OCI-LY1 (cell line): ENCODE results near the gene CTDNEP1.
A peak's percentile ranks its signal among the peaks of the same experiment; 100 is the strongest.

Experiments used
- H2AFZ ChIP-seq: fragments of 200-600 bp; sonication (generic), shearing (Covaris generic); 2 replicates; pipeline ENCODE4 v1.6.0; 2014; ENCODE audit warnings: antibody characterized with exemption, mild to moderate bottlenecking, low read length
- H3F3A ChIP-seq: fragments of 200-600 bp; sonication (generic), shearing (Covaris generic); 2 replicates; pipeline ENCODE4 v1.6.0; 2014; ENCODE audit warnings: mild to moderate bottlenecking, antibody characterized with exemption, low read length, moderate library complexity; ENCODE audit not compliant: insufficient read depth
- H3K27ac ChIP-seq: fragments of 200-600 bp; sonication (generic); 2 replicates; pipeline ENCODE4 v1.5.1; 2014; ENCODE audit warnings: low read length, mixed run types, mild to moderate bottlenecking, low read depth; ENCODE audit not compliant: poor library complexity, severe bottlenecking
- H3K27me3 ChIP-seq: fragments of 200-600 bp; sonication (generic); 2 replicates; pipeline ENCODE4 v1.6.0; 2014; ENCODE audit warnings: antibody characterized with exemption, mild to moderate bottlenecking, low read length, moderate library complexity; ENCODE audit not compliant: insufficient read depth
- H3K36me3 ChIP-seq: fragments of 200-600 bp; sonication (generic); 2 replicates; pipeline ENCODE4 v1.6.1; 2014; ENCODE audit warnings: mild to moderate bottlenecking, antibody characterized with exemption, low read length, moderate library complexity, mixed read lengths; ENCODE audit not compliant: insufficient read depth
- H3K4me1 ChIP-seq: fragments of 200-600 bp; sonication (generic); 2 replicates; pipeline ENCODE4 v1.5.1; 2014; ENCODE audit warnings: mild to moderate bottlenecking, low read length, moderate library complexity; ENCODE audit not compliant: insufficient read depth, severe bottlenecking
- H3K4me2 ChIP-seq: fragments of 200-600 bp; sonication (generic), shearing (Covaris generic); 2 replicates; pipeline ENCODE4 v1.6.1; 2014; ENCODE audit warnings: low read length
- H3K4me3 ChIP-seq: fragments of 200-600 bp; sonication (generic); 2 replicates; pipeline ENCODE4 v1.5.1; 2014; ENCODE audit warnings: low read length, low read depth, mild to moderate bottlenecking, mixed read lengths; ENCODE audit not compliant: poor library complexity, severe bottlenecking
- H3K79me2 ChIP-seq: fragments of 200-600 bp; shearing (Covaris generic); 2 replicates; pipeline ENCODE4 v1.6.1; 2016; ENCODE audit warnings: mixed run types, low read length, mixed read lengths; ENCODE audit not compliant: insufficient read depth
- H3K9ac ChIP-seq: fragments of 200-600 bp; sonication (generic), shearing (Covaris generic); 2 replicates; pipeline ENCODE4 v1.6.1; 2014; ENCODE audit warnings: mild to moderate bottlenecking, low read length, mixed read lengths
- H3K9me2 ChIP-seq: fragments of 200-600 bp; sonication (generic), shearing (Covaris generic); 2 replicates; pipeline ENCODE4 v1.6.1; 2014; ENCODE audit warnings: low read depth, mild to moderate bottlenecking, low read length, mixed read lengths
- H3K9me3 ChIP-seq: fragments of 200-600 bp; shearing (Covaris generic); 2 replicates; pipeline ENCODE4 v1.6.1; 2014; ENCODE audit warnings: low read length, mixed read lengths
- H4K20me1 ChIP-seq: fragments of 200-600 bp; sonication (generic), shearing (Covaris generic); 2 replicates; pipeline ENCODE4 v1.6.0; 2016; ENCODE audit warnings: mild to moderate bottlenecking, low read length; ENCODE audit not compliant: insufficient read depth
- EZH2 ChIP-seq: fragments of 200-600 bp; sonication (generic), shearing (Covaris generic); IDR thresholded peaks from 2 replicates; pipeline ENCODE4 v1.8.0; 2017; ENCODE audit warnings: borderline replicate concordance, mixed run types, mild to moderate bottlenecking, antibody characterized with exemption, low read length, moderate library complexity, mixed read lengths
- TF ChIP-seq, protein P1 (sequence below): fragments of 200-600 bp; sonication (generic), shearing (Covaris generic); IDR thresholded peaks from 2 replicates; pipeline ENCODE4 v1.5.1; 2017; ENCODE audit warnings: mild to moderate bottlenecking, antibody characterized with exemption, low read length, moderate library complexity, mixed read lengths

Gene CTDNEP1

DNA sequence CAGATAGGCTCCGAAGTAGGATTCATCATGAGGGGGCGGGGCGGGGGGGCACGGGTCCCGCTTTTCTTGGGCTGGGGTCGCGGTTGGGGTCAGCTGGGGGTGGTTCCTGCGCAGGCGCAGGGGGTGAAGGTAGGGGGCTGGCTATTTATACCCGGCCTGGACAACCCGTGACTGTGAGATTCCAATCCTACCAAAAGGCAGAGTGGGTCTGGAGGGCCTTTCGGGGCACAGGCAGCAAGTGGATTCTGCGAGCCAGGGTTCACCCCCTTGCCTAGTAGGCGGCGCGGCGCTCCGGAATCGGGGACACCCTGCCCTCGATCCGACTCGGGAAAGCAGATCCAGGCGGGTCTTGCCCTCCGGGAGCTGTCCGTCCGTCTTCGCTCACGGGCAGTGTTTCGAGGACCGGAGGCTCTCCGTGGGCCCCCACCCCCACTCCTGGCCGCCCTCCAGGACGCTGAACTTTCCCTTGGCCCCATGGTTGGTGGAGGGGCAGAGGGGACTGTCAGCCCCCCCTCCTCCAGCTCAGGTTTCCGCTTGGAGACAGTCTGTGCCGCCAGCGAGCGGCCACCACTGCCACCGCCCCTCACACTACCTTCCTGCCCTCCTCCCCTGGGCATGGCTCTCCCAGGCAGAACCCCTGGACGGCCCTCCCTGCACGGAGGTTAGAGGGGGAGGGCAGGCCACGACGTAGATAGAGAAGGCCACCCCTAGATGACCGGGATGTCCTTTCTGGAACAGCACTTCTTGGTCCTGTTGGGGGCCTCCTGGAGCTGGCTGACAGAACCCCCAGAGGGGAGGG lies 30.6 kb upstream of the CTDNEP1 start:
- TF ChIP-seq EZH2, result no peak
- TF ChIP-seq, protein P1, sequence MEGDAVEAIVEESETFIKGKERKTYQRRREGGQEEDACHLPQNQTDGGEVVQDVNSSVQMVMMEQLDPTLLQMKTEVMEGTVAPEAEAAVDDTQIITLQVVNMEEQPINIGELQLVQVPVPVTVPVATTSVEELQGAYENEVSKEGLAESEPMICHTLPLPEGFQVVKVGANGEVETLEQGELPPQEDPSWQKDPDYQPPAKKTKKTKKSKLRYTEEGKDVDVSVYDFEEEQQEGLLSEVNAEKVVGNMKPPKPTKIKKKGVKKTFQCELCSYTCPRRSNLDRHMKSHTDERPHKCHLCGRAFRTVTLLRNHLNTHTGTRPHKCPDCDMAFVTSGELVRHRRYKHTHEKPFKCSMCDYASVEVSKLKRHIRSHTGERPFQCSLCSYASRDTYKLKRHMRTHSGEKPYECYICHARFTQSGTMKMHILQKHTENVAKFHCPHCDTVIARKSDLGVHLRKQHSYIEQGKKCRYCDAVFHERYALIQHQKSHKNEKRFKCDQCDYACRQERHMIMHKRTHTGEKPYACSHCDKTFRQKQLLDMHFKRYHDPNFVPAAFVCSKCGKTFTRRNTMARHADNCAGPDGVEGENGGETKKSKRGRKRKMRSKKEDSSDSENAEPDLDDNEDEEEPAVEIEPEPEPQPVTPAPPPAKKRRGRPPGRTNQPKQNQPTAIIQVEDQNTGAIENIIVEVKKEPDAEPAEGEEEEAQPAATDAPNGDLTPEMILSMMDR, result no peak
- no peak overlapping the region for H3K27ac ChIP-seq
- no peaks in the 10 kb centered on the region for H3F3A ChIP-seq
- H3K4me1 ChIP-seq, result peaks cover 15% of the 10 kb centered on the region
- H4K20me1 ChIP-seq, result no peaks in the 10 kb centered on the region
- no peak overlapping the region for H3K9ac ChIP-seq
- H2AFZ ChIP-seq, result no peak overlapping the region
- H3K9me3 ChIP-seq, result no peaks in the 10 kb centered on the region
- H3K36me3 ChIP-seq, result no peaks in the 10 kb centered on the region
- H3K79me2 ChIP-seq, result no peaks in the 10 kb centered on the region
- peak overlapping the region; percentile 53 for H3K4me3 ChIP-seq
- no peaks in the 10 kb centered on the region for H3K9me2 ChIP-seq
- H3K4me2 ChIP-seq, result peak overlapping the region; percentile 80
- 0 out of 2 replicates have a peak, but pooled peaks cover 7% of the 10 kb centered on the region for H3K27me3 ChIP-seq

DNA sequence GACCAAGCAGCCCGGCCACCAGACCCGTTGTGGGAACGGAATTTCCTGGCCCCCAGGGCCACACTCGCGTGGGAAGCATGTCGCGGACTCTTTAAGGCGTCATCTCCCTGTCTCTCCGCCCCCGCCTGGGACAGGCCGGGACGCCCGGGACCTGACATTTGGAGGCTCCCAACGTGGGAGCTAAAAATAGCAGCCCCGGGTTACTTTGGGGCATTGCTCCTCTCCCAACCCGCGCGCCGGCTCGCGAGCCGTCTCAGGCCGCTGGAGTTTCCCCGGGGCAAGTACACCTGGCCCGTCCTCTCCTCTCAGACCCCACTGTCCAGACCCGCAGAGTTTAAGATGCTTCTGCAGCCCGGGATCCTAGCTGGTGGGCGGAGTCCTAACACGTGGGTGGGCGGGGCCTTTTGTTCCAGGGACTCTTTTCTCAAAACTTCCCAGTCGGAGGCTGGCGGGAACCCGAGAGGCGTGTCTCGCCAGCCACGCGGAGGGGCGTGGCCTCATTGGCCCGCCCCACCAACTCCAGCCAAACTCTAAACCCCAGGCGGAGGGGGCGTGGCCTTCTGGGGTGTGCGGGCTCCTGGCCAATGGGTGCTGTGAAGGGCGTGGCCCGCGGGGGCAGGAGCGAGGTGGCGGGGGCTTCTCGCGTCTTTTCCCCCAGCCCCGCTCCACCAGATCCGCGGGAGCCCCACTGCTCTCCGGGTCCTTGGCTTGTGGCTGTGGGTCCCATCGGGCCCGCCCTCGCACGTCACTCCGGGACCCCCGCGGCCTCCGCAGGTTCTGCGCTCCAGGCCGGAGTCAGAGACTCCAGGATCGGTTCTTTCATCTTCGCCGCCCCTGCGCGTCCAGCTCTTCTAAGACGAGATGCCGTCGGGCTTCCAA lies 29.8 kb upstream of the CTDNEP1 start, which contains the start of gene SLC2A4:
Gene SLC2A4, plus strand, starts transcription at position 645 of the 879 bp plus-strand sequence. Its CDS starts 217 bp downstream, at position 862.
- H4K20me1 ChIP-seq, result no peaks in the 10 kb centered on the region
- H3K9me2 ChIP-seq, result no peaks in the 10 kb centered on the region
- peak within 1 kb of the TSS; percentile 80 for H3K4me2 ChIP-seq
- no peak within 1 kb of the TSS for H3K27ac ChIP-seq
- H3K27me3 ChIP-seq, result 0 out of 2 replicates have a peak, but pooled peaks cover 7% of the 10 kb centered on the region
- peak within 1 kb of the TSS; percentile 28; the same call in 1 of the 2 replicates for H3K9ac ChIP-seq
- H3K4me1 ChIP-seq, result peaks cover 15% of the 10 kb centered on the region
- no peaks in the 10 kb centered on the region for H3F3A ChIP-seq
- no peaks in the 10 kb centered on the region for H3K9me3 ChIP-seq
- peak within 1 kb of the TSS; percentile 53 for H3K4me3 ChIP-seq
- no peaks in the 10 kb centered on the region for H3K79me2 ChIP-seq
- TF ChIP-seq, protein P1, result no peak
- TF ChIP-seq EZH2, result no peak
- H2AFZ ChIP-seq, result no peak within 1 kb of the TSS
- H3K36me3 ChIP-seq, result no peaks in the 10 kb centered on the region

DNA sequence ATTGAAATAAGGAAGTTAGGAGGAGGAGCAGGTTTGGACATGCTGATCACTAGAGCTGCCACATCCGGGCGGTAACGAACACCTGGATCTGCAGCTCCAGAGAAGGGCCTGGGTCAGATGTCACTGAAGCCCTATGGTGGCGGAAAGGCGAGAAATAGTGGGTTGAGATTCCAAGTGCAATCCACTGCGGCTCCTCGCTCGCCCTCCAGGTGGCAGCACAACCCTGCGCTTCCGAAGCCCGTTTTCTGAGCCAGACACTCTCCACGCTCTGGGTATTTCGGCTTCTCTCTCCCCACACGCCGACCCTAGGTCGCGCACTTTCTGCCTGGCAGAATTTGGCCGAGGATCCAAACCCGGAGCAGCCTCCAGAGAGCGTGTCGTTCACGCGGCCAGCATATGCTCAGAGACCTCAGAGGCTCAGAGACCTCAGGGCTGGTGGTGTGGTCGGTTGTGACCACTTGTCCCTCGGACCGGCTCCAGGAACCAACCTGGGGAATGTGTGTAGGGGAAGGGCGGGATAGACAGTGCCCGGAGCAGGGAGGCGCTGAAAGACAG lies 29.1 kb upstream of the CTDNEP1 start:
- H3K9ac ChIP-seq, result peak overlapping the region; percentile 28; the same call in 1 of the 2 replicates
- no peak overlapping the region for H3K27ac ChIP-seq
- no peaks in the 10 kb centered on the region for H3K9me3 ChIP-seq
- H3F3A ChIP-seq, result no peaks in the 10 kb centered on the region
- no peaks in the 10 kb centered on the region for H3K36me3 ChIP-seq
- H3K79me2 ChIP-seq, result no peaks in the 10 kb centered on the region
- H3K9me2 ChIP-seq, result no peaks in the 10 kb centered on the region
- peaks cover 15% of the 10 kb centered on the region for H3K4me1 ChIP-seq
- no peak for TF ChIP-seq EZH2
- TF ChIP-seq, protein P1, result peak; percentile 92
- H4K20me1 ChIP-seq, result no peaks in the 10 kb centered on the region
- H2AFZ ChIP-seq, result no peak overlapping the region
- H3K27me3 ChIP-seq, result 0 out of 2 replicates have a peak, but pooled peaks cover under 1% of the 10 kb centered on the region
- H3K4me3 ChIP-seq, result peak overlapping the region; percentile 53
- H3K4me2 ChIP-seq, result peak overlapping the region; percentile 80
